ENCODE data around the gene TRMT2A. TPM values are rescaled to one million over a fixed set of nuclear protein-coding genes. Genes with fewer than 3 reads are reported as not detected.

The TRMT2A gene, protein sequence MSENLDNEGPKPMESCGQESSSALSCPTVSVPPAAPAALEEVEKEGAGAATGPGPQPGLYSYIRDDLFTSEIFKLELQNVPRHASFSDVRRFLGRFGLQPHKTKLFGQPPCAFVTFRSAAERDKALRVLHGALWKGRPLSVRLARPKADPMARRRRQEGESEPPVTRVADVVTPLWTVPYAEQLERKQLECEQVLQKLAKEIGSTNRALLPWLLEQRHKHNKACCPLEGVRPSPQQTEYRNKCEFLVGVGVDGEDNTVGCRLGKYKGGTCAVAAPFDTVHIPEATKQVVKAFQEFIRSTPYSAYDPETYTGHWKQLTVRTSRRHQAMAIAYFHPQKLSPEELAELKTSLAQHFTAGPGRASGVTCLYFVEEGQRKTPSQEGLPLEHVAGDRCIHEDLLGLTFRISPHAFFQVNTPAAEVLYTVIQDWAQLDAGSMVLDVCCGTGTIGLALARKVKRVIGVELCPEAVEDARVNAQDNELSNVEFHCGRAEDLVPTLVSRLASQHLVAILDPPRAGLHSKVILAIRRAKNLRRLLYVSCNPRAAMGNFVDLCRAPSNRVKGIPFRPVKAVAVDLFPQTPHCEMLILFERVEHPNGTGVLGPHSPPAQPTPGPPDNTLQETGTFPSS
- 132 TPM for polyA plus RNA-seq (2012; ENCODE audit: insufficient read length, low read depth)

DNA sequence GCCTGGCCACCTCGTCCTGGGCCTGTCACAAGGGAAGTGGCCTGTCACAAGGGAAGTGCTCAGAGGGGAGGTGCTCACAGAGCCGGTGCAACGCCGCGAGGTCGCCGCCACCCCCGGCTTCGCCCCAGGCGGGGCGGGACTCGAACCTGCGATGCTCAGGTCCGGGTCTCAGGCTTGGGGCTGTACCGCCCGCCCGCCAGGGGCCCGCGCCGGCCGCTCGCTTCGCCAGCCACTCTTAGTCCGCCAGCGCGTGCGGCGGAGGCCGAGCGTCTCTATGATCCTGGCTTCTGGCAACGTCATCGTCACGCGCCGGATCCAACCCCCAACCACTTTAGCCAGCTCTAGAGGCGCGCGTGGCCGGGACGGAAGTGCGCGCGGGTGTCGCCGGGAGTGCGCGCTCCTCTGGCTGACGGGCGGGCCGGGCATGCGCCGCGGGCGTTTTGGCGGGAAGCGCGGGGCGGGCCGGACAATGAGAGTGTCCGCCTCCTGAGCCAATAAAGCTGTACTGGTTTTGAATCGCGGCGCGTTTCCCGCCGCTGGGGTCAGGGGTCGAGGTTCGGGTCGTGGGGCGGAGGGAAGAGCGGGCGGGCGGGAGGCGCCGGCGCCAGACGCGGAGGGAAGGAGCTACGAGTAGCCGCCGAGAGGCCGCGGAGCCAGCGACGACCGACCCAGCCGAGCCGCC is at the start of gene TRMT2A:
Gene TRMT2A (minus strand): TSS at position 276 of the 682 bp plus-strand sequence. CDS start 320 bp downstream, outside the sequence.
- peak; percentile 48; the same call in 1 of the 2 replicates for TF ChIP-seq TAF1 (IDR thresholded peaks at IDR 0.05; ENCODE audit: borderline replicate concordance, insufficient read depth, low read length)
- TF ChIP-seq POLR2AphosphoS5 (IDR thresholded peaks at IDR 0.05; ENCODE audit: low read depth, low read length), result no peak; the same call in 1 of the 2 replicates
- TF ChIP-seq, protein P1, sequence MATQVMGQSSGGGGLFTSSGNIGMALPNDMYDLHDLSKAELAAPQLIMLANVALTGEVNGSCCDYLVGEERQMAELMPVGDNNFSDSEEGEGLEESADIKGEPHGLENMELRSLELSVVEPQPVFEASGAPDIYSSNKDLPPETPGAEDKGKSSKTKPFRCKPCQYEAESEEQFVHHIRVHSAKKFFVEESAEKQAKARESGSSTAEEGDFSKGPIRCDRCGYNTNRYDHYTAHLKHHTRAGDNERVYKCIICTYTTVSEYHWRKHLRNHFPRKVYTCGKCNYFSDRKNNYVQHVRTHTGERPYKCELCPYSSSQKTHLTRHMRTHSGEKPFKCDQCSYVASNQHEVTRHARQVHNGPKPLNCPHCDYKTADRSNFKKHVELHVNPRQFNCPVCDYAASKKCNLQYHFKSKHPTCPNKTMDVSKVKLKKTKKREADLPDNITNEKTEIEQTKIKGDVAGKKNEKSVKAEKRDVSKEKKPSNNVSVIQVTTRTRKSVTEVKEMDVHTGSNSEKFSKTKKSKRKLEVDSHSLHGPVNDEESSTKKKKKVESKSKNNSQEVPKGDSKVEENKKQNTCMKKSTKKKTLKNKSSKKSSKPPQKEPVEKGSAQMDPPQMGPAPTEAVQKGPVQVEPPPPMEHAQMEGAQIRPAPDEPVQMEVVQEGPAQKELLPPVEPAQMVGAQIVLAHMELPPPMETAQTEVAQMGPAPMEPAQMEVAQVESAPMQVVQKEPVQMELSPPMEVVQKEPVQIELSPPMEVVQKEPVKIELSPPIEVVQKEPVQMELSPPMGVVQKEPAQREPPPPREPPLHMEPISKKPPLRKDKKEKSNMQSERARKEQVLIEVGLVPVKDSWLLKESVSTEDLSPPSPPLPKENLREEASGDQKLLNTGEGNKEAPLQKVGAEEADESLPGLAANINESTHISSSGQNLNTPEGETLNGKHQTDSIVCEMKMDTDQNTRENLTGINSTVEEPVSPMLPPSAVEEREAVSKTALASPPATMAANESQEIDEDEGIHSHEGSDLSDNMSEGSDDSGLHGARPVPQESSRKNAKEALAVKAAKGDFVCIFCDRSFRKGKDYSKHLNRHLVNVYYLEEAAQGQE (IDR thresholded peaks at IDR 0.05; ENCODE audit: insufficient read depth in 1 of 2, low read depth in 2 of 2, low read length in 2 of 2), result peak in 1 of 2 experiments; percentile 22; a peak in 2 of 4 replicates
- peak; percentile 60; the same call in 1 of the 2 replicates for TF ChIP-seq SIN3A (IDR thresholded peaks at IDR 0.05; ENCODE audit: borderline replicate concordance, insufficient read depth, low read length)
- TF ChIP-seq FOXP2 (optimal IDR thresholded peaks at IDR 0.05; ENCODE audit: borderline replicate concordance, extremely low read depth, extremely low read length, insufficient read depth), result peak; percentile 25

DNA sequence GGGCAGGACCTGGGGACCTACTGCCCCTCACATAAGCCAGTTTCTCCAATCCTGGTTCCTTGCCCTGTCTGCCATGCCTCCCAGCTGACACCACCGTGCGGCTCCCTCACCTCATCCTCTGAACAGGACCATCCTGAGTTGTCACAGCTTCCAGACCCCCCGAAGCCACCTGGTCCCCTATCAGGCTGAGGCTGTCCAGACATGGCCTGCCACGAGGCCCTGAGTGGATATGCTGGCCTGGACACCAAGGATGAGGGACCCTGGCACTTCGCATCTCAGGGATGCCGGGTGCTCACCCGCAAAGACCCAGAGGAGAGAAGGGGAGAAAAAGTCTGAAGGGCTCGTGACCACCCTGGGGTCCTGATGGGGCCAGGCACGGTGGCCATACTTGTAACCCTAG is 49.7 kb upstream of the TRMT2A start:
- TF ChIP-seq, protein P1 (IDR thresholded peaks at IDR 0.05; ENCODE audit: insufficient read depth in 1 of 2, low read depth in 2 of 2, low read length in 2 of 2), result no peak
- no peak for TF ChIP-seq TAF1 (IDR thresholded peaks at IDR 0.05; ENCODE audit: borderline replicate concordance, insufficient read depth, low read length)
- TF ChIP-seq SIN3A (IDR thresholded peaks at IDR 0.05; ENCODE audit: borderline replicate concordance, insufficient read depth, low read length), result no peak
- no peak for TF ChIP-seq POLR2AphosphoS5 (IDR thresholded peaks at IDR 0.05; ENCODE audit: low read depth, low read length)
- no peak for TF ChIP-seq FOXP2 (optimal IDR thresholded peaks at IDR 0.05; ENCODE audit: borderline replicate concordance, extremely low read depth, extremely low read length, insufficient read depth)

DNA sequence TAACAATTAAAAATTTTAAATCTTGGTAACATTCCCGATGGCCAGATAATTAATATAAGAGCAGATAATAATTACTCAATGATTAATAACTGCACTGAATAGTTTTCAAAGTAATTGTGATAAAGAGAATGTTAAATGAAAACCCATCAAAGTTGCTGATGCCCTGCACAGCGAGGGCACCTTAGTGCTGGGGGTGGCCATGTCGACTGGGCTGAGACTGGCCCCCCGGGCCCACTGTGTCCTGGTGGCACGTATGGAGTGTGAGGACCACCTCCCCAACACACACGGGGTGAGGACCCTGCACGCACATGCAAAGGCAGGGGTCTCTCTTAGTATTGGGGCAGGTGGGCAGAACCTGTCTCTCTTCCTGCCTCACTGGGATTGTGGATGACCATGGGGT is 48.9 kb upstream of the TRMT2A start:
- no peak for TF ChIP-seq FOXP2 (optimal IDR thresholded peaks at IDR 0.05; ENCODE audit: borderline replicate concordance, extremely low read depth, extremely low read length, insufficient read depth)
- TF ChIP-seq, protein P1 (IDR thresholded peaks at IDR 0.05; ENCODE audit: insufficient read depth in 1 of 2, low read depth in 2 of 2, low read length in 2 of 2), result no peak
- no peak for TF ChIP-seq POLR2AphosphoS5 (IDR thresholded peaks at IDR 0.05; ENCODE audit: low read depth, low read length)
- no peak for TF ChIP-seq TAF1 (IDR thresholded peaks at IDR 0.05; ENCODE audit: borderline replicate concordance, insufficient read depth, low read length)
- TF ChIP-seq SIN3A (IDR thresholded peaks at IDR 0.05; ENCODE audit: borderline replicate concordance, insufficient read depth, low read length), result no peak

DNA sequence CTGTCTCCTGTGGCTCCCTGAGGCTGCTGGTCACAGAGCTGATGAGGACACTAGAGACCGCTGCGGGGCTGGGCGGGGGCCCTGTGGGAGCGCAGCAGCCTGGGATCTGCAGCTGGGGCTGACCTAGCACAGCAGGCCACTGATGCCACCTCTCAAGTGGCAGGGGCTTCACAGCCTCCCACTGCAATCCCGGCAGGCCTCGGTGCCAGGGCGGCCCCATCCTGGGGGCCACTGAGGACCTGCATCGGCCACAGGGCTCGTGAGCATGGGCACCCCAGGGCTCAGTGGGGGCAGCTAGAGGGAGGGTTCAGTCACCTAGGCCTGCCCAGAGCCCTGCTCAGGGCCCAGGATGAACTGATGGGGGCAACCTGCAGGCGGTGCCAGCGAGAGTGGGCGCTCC is 48.4 kb upstream of the TRMT2A start:
- no peak for TF ChIP-seq SIN3A (IDR thresholded peaks at IDR 0.05; ENCODE audit: borderline replicate concordance, insufficient read depth, low read length)
- TF ChIP-seq, protein P1 (IDR thresholded peaks at IDR 0.05; ENCODE audit: insufficient read depth in 1 of 2, low read depth in 2 of 2, low read length in 2 of 2), result no peak
- TF ChIP-seq FOXP2 (optimal IDR thresholded peaks at IDR 0.05; ENCODE audit: borderline replicate concordance, extremely low read depth, extremely low read length, insufficient read depth), result no peak
- no peak for TF ChIP-seq TAF1 (IDR thresholded peaks at IDR 0.05; ENCODE audit: borderline replicate concordance, insufficient read depth, low read length)
- TF ChIP-seq POLR2AphosphoS5 (IDR thresholded peaks at IDR 0.05; ENCODE audit: low read depth, low read length), result no peak
